ENCODE results near the gene PRDM15.

The PRDM15 gene

GRCh38 chr21:41863439-41863740 is 15.8 kb downstream of the PRDM15 start:
- peak; percentile 55 for DNase-seq (ENCODE audit: low spot score)

GRCh38 chr21:41861987-41862386 is 17.2 kb downstream of the PRDM15 start:
- DNase-seq (ENCODE audit: low spot score) = no peak

DNA sequence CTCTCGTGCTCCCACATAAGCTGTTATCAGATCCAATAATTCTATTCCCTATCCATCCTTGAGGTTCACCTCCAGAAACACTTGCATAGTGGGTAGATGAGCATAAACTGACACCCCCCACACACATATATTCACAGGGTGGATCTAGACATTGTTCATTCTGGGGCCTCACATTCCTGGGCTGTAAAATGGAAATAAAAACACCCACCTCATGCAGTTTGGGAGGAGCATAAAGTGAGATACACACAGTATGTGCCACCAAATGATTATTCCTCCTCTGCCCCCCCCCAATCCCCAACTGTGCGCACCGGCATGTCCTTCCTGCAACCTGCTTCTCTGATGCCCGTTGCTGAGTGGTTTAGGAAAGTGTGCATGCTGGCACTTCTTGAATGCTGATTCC is 17.9 kb downstream of the PRDM15 start:
- DNase-seq (ENCODE audit: low spot score) = no peak

DNA sequence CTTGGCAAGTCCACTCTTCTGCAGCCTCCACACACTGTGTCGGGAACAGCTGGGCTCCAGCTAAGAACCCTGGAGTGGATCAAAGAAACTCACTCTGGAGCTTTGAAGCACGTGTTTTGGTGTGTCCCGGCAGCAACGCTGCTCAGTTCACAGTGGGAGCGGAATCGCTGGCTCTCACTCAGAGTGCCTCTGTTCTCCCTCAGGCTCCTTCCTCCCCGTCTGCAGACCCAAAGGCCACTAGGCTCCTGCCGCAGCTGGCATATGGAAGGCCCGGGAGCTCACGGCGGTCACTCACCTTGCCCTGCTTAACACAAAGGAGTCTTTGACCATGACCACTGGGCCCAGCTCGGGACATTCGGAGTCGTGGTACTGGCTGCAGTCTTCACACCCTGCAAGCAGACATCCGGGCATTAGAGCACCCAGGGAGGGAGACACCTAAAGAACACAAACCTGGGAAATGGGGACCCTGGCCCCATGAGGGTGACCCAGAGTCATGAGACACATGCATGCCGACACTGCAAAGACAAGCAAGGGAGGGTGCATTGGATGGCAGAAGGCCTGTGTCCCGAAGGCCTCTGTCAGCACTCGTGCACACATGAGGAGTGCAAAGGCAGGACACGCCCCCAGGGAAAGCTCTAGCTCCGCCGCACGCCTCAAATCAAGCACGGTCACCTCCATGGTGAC is 19.7 kb downstream of the PRDM15 start:
- DNase-seq (ENCODE audit: low spot score) = no peak

DNA sequence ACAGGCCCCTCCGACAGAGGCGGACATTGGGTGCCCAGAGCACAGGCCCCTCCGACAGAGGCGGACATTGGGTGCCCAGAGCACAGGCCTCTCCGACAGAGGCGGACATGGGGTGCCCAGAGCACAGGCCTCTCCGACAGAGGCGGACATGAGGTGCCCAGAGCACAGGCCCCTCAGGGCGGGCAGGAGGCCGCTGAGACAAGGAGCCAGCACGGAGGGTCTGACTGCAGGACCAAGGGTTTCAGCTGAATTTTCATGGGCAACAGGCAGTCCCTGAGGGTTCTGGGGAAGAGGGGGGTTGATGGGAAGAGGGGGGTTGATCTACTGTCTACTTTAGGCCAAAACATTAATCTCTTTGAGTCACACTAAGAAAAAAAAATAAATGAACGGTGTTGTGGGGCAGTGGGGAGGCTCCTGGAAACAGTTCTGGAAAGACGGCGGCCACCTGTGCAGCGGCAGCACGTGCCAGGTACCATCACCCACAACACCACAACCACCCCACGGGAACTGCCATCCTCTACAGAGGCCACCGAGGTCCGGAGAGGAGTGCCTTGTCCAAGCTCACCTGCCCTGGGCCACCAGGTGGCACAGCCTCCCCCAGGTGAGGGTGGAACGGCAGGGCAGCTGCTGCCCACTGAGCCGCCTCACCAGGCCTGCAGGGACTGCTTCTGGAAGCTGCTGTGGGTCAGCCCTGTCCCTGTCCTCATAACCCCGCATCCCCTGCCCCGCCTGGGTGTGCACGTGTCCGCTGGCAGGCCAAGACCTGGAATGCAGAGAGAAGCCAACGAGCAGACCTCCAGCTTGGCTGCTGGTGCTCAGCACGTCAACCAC is 20.5 kb downstream of the PRDM15 start:
- DNase-seq (ENCODE audit: low spot score) = no peak

GRCh38 chr21:41857771-41858300 is 21.3 kb downstream of the PRDM15 start:
- DNase-seq (ENCODE audit: low spot score) = no peak

DNA sequence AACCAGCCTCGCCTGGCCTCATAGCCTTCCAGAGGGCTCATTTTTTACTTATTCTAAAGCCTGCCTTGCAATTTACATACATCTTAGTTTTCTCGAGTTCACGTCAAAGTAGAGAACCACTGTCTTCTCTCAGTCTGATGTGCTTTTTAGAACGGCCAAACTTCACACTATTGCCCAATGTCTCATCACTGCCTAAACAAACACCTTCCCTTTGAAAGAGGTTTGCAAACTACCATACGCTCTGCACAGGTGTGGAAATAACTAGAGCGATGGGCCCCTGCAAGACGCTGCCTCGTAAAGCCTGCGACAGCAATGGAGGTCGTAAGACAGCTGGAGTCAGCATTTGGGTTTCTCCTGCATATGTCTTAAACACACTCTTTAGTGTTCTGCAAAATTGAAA is 22.6 kb downstream of the PRDM15 start:
- DNase-seq (ENCODE audit: low spot score) = no peak

GRCh38 chr21:41854426-41854995 is 24.6 kb downstream of the PRDM15 start:
- no peak for DNase-seq (ENCODE audit: low spot score)

GRCh38 chr21:41852929-41853320 is 26.2 kb downstream of the PRDM15 start:
- no peak for DNase-seq (ENCODE audit: low spot score)

DNA sequence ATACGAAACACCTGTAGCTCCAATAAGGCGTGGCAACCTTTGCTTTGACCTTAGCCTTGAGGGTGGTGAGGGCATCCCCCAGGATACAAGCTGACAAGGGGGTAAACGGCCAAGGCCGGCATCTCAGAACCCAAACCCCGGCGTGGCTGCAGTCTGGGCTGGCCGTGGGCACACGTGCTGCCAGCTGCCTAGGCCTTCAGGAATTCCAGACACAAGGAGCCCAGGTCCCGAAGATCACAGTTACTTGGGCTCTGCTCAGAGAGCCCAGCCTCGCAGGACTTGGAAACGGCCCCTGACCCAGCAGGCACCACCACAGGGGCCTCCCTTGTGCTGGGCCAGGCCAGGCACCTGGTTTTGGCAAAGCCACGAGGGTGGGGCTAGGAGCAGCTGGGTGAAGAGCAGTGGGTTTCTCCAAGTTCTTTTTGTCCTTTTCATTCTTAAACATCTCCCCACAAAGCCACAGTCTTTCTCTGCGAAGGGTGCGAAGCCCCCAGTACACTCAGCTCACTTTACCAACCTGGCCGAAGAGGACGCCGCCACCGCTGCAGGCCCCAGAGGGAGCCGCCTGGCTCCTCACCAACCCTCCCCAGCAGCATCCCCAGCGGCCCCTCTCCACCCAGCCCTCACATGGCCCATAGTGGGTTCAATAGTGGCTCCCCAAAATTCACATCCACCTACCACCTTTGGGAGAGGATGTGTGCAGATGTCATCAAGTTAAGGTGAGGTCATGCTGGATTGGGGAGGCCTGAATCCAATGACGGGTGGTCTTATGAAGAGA is 26.8 kb downstream of the PRDM15 start:
- no peak for DNase-seq (ENCODE audit: low spot score)

DNA sequence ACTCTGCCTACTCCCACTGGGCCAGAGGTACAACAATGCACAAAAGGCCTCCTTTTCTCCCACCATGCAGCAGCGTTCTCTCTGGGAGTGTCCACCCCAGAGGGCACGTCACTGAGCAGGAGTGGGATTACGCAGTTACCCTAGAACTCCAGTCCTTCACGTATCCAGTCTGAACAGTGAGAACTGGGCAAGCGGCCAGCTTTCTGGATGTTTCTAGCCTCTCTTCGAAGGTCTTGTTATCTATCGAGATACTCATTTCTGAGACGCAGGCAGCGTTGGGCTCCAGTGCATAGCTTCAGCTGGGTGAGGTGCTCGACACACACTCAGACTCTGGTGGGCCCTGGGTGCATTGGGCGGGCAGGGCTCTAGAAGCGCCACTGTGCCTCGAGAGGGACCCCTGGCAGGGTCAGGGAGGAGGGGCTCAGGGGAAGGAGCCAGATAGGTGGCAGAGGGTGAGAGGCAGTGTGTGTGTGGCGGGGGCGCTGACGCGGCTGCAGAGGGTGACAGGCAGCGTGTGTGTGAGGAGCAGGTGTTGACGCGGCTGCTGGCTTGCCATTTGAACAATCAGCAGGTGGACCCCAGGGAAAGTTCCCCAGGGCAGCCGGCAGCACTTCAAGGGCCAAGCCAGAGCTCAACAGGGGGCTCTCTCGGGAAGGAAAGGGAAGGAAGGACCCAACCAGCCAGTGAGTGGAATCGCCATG is 27.9 kb downstream of the PRDM15 start:
- DNase-seq (ENCODE audit: low spot score) = no peak

DNA sequence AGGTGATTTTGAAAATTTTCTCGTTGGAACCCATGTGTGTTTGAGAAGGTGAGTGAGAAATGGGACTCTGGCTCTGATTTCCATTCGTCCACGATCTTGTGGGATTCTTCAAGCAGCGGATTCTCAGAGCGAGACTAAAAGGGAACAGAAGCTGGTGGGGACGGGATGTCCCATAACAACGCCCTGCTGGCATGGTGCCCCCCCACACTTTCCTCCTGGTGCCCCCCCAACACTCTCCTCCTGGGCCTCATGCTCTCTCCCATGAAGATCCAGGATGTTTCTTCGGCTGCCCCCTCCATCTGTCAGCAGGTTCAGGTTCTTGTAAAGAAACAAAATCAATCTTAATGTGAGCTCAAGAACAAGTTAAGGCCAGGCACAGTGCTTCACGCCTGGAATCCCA is 29.1 kb downstream of the PRDM15 start:
- DNase-seq (ENCODE audit: low spot score) = no peak

DNA sequence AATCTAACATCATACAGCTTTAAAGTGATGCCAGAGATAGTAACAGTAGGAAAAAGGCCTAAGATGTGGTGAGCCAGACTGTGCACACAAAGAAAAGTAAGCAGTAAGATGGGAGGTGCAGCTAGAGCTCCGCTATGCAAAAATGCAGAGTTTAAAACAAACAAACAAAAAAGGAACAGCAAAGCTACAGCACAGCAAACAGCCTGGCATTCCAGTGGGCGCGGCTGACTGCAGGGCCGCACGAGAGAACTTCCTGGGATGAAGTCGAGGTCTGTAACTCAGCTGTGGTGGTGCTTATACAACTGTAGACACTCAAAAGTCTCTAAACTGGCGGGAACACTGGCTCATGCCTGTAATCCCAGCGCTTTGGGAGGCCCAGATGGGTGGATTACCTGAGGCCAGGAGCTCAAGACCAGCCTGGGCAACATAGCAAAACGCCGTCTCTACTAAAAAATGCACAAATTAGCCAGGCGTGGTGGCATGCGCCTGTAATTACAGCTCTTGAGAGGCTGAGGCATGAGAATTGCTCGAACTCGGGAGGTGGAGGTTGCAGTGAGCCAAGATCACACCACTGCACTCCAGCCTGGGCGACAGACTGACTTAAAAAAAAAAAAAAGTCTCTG is 30.1 kb downstream of the PRDM15 start:
- no peak for DNase-seq (ENCODE audit: low spot score)

- no peak for DNase-seq (ENCODE audit: low spot score)
Measured at GRCh38 chr21:41848533-41848932, 30.6 kb downstream of the PRDM15 start.

DNA sequence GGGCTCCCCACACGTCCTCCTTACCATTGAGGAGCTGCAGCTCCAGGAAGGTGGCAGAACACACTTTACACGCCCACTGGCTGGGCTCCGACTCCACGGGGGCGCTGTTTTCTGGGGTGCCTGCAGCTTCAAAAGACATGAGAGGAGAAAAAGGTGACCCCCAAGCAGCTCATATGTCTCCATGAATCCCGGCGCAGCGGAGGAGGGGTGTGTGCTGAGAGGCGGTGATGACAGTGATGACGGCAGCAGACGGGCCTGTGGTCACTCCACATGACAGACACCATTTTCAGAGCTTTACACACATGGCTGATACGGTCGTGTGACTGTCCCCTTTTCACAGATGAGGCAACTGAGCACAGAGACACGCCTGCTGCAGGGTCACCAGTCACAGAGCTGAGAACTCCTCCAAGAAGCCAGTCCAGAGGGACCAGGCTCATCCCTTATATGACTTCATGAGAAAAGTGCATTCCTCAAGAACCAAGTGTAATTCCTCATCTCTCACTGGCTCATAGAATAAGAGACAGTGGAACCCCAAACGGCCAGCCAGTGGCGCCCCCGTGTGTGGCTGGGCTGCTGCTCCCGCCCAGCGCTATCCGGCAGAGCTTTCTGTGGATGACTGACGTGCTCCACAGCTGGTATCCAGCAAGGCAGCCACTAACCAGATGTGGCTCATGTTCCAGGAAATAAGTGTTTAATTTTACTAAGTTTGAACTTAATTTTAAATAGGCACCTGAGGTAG is 31.9 kb downstream of the PRDM15 start:
- no peak for DNase-seq (ENCODE audit: low spot score)

- DNase-seq (ENCODE audit: low spot score) = no peak
Measured at GRCh38 chr21:41846536-41846935, 32.6 kb downstream of the PRDM15 start.

- DNase-seq (ENCODE audit: low spot score) = no peak
Measured at GRCh38 chr21:41846033-41846317, 33.2 kb downstream of the PRDM15 start.

DNA sequence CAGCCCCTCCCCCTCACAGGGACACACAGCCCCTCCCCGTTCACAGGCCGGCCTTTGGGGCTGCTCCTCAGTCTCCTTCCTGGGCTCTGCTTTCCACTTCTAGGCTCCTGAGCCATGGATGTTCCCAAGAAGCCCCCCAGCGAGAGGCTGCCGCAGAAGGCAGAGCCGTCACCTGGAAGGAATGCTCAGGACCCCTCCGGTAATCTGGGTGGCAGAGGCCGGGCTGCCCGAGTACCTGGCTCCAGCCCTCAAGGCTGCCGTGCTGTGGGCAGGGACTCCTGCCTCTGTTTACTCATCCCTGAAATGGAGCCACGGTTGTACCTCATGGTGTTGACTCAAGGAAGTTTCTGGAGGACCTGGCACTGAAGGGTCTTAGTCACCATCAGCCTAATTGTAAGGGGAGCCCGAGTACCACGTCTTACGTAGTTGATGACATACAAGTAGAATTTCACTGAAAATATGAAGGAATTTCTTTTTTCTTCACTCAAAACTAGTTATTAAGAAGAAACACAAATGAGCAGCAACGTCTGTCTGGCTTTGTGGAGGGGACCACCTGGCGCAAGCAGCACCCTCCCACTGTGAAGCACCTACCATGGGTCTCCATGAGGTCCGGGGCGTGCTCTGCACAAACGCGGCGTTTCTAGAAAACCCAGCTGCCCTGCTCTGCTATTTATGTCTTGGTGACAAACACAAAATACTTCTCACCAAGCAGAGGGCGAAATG is 33.7 kb downstream of the PRDM15 start:
- DNase-seq (ENCODE audit: low spot score) = no peak

DNA sequence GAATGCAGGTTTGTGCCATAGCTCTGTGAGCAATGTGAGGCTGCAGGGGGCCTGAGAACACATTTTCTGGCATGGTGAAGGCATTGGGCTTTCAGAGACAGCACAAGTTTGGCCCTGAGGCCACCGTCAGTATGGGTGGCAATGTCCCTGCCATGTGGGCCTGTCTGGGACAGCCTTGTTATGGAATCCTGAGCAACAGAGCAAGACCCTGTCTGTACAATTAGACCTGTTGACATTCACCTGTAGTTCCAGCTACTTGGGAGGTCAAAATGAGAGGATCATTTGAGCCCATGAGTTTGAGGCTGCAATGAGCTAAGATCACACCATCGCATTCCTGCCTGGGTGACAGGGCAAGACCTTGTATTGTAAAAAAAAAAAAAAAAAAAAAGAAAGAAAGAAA is 35.6 kb downstream of the PRDM15 start:
- no peak for DNase-seq (ENCODE audit: low spot score)

- DNase-seq (ENCODE audit: low spot score) = no peak
Measured at GRCh38 chr21:41840880-41841279, 38.3 kb downstream of the PRDM15 start.

All from germinal center (tissue), 1 donor.